IPS DF 4.7 (cell line): ENCODE data around the gene TMEM245.

Experiments used
- DNase-seq: peaks from one replicate; pipeline ENCODE4 v3.0.0-alpha.2; 2013; ENCODE audit warnings: low spot score; ENCODE audit errors: extremely low read depth

Gene TMEM245

GRCh38 chr9:109101810-109102209 is 17.9 kb downstream of the TMEM245 start:
- no peak for DNase-seq

- DNase-seq = no peak
These were observed 18.5 kb downstream of the TMEM245 start for GRCh38 chr9:109101202-109101595.

GRCh38 chr9:109100543-109101201 is 19.1 kb downstream of the TMEM245 start:
- no peak for DNase-seq

GRCh38 chr9:109098960-109099308 is 20.8 kb downstream of the TMEM245 start:
- DNase-seq = no peak

GRCh38 chr9:109098171-109098959 is 21.4 kb downstream of the TMEM245 start:
- no peak for DNase-seq

- no peak for DNase-seq
These were observed 22.6 kb downstream of the TMEM245 start for GRCh38 chr9:109097146-109097545.

- no peak for DNase-seq
These were observed 24.4 kb downstream of the TMEM245 start for GRCh38 chr9:109095321-109095720.

- no peak for DNase-seq
These were observed 25.5 kb downstream of the TMEM245 start for GRCh38 chr9:109094268-109094667.

- no peak for DNase-seq
These were observed 27.2 kb downstream of the TMEM245 start for GRCh38 chr9:109092587-109092986.

- no peak for DNase-seq
These were observed 27.6 kb downstream of the TMEM245 start for GRCh38 chr9:109092051-109092580.

GRCh38 chr9:109088221-109088620 is 31.5 kb downstream of the TMEM245 start:
- no peak for DNase-seq

GRCh38 chr9:109087795-109088194 is 32.0 kb downstream of the TMEM245 start:
- DNase-seq = no peak

- DNase-seq = no peak
These were observed 33.5 kb downstream of the TMEM245 start for GRCh38 chr9:109086221-109086620.

- no peak for DNase-seq
These were observed 34.2 kb downstream of the TMEM245 start for GRCh38 chr9:109085510-109085909.

- DNase-seq = no peak
These were observed 35.8 kb downstream of the TMEM245 start for GRCh38 chr9:109083813-109084405.

- DNase-seq = no peak
These were observed 36.6 kb downstream of the TMEM245 start for GRCh38 chr9:109083141-109083540.

GRCh38 chr9:109082091-109082620 is 37.6 kb downstream of the TMEM245 start:
- DNase-seq = no peak

- DNase-seq = no peak
These were observed 45.4 kb downstream of the TMEM245 start for GRCh38 chr9:109074236-109074889.

GRCh38 chr9:109072821-109073435 is 46.8 kb downstream of the TMEM245 start:
- no peak for DNase-seq

GRCh38 chr9:109072133-109072692 is 47.5 kb downstream of the TMEM245 start:
- DNase-seq = no peak

GRCh38 chr9:109068764-109069163 is 51.0 kb downstream of the TMEM245 start:
- no peak for DNase-seq
